SH-SY5Y (cell line): ENCODE data around the gene FSTL4.

Experiments used
- GATA2 ChIP-seq: IDR thresholded peaks from 2 replicates; pipeline ENCODE4 v1.6.1; 2011; ENCODE audit warnings: mild to moderate bottlenecking, low read depth, low read length
- GATA3 ChIP-seq: IDR thresholded peaks from 2 replicates; pipeline ENCODE4 v1.6.1; 2011; ENCODE audit warnings: low read depth, mild to moderate bottlenecking, low read length, moderate library complexity

DNA sequence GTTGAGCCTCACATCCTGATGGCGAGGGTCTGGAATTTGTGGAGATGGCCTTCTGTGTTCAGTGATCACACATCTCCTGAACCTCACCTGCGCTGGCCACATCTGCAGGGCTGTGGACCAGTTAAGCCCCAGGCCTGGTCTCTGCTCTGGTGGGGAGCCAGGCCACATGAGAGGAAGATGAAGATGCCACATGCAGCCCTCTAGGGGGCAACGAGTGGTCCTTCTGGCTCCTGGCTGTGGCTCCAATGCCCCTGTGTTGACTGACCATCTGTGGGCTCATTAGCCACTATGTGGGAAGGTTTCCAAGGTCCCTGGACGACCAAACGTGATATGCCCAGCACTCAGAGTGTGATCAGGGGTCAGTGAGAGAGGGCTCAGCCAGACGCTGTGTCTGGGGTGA lies 357.5 kb downstream of the FSTL4 start:
- no peak for TF ChIP-seq GATA2
- no peak for TF ChIP-seq GATA3
